GM12892 (cell line): ENCODE measurements around the gene TXNDC16.
"Not testable (repeated sequence)": the region's sequence is repeated elsewhere in the genome, so short reads cannot be mapped to it uniquely, and the experiment has no call there.

ENCODE experiments used
- DNase-seq: peaks from one replicate; pipeline ENCODE4 v3.0.0; 2011; ENCODE audit not compliant: insufficient read length
- FAIRE-seq: peaks from 2 replicates; lab custom pipeline; 2011; peaks lifted over from hg19 to GRCh38; lab: Jason Lieb, UNC
- POLR2A ChIP-seq: IDR thresholded peaks from 2 replicates; pipeline ENCODE4 v1.6.1; 2011; ENCODE audit warnings: low read depth, low read length, control low read depth
- POLR2AphosphoS5 ChIP-seq: IDR thresholded peaks from 2 replicates; pipeline ENCODE4 v1.6.1; 2011; ENCODE audit warnings: low read depth, low read length, control low read depth
- TAF1 ChIP-seq: IDR thresholded peaks from 2 replicates; pipeline ENCODE4 v1.6.1; 2011; ENCODE audit warnings: low read depth, mild to moderate bottlenecking, control low read depth, low read length, borderline replicate concordance

Gene TXNDC16

GRCh38 chr14:52522581-52523345 lies 29.5 kb downstream of the TXNDC16 start:
- FAIRE-seq, result no peak
- no peak for DNase-seq

GRCh38 chr14:52522033-52522432 lies 30.3 kb downstream of the TXNDC16 start:
- no peak for FAIRE-seq
- TF ChIP-seq POLR2AphosphoS5 (no peak), POLR2A (no peak), TAF1 (no peak)
- DNase-seq, result no peak

More at GRCh38 chr14:52522581-52523345, 29.5 kb downstream of the TXNDC16 start:
- TF ChIP-seq POLR2AphosphoS5 (no peak), TAF1 (no peak), POLR2A (no peak)

- TF ChIP-seq TAF1 (no peak), POLR2AphosphoS5 (no peak), POLR2A (no peak)
- FAIRE-seq (no peak), DNase-seq (no peak)
Measured at GRCh38 chr14:52514046-52514811, 38.1 kb downstream of the TXNDC16 start.

GRCh38 chr14:52513249-52513648 lies 39.1 kb downstream of the TXNDC16 start:
- DNase-seq (no peak), FAIRE-seq (no peak)
- TF ChIP-seq TAF1, result no peak
- TF ChIP-seq POLR2A, result no peak
- no peak for TF ChIP-seq POLR2AphosphoS5

- no peak for TF ChIP-seq POLR2AphosphoS5
- no peak for TF ChIP-seq TAF1
- no peak for TF ChIP-seq POLR2A
- FAIRE-seq, result no peak
- no peak for DNase-seq
Measured at GRCh38 chr14:52494444-52494843, 57.9 kb downstream of the TXNDC16 start.

- TF ChIP-seq POLR2A (no peak), POLR2AphosphoS5 (no peak), TAF1 (no peak)
- DNase-seq, result no peak
- FAIRE-seq, result no peak
Measured at GRCh38 chr14:52485350-52485960, 66.8 kb downstream of the TXNDC16 start.

- TF ChIP-seq POLR2A (no peak), POLR2AphosphoS5 (no peak), TAF1 (no peak)
- no peak for FAIRE-seq
- DNase-seq, result no peak
Measured at GRCh38 chr14:52481864-52482263, 70.4 kb downstream of the TXNDC16 start.

- FAIRE-seq (peak; percentile 56), DNase-seq (no peak)
- TF ChIP-seq POLR2A, result no peak
Measured at GRCh38 chr14:52473557-52473956, 78.7 kb downstream of the TXNDC16 start.

- DNase-seq (no peak), FAIRE-seq (no peak)
- no peak for TF ChIP-seq POLR2A
- TF ChIP-seq POLR2AphosphoS5, result no peak
- no peak for TF ChIP-seq TAF1
Measured at GRCh38 chr14:52472728-52473127, 79.6 kb downstream of the TXNDC16 start.

GRCh38 chr14:52472251-52472650 lies 80.1 kb downstream of the TXNDC16 start:
- not testable (repeated sequence) for DNase-seq, FAIRE-seq

- FAIRE-seq (peak; percentile 27), DNase-seq (no peak)
- TF ChIP-seq POLR2AphosphoS5 (no peak), POLR2A (no peak), TAF1 (no peak)
Measured at GRCh38 chr14:52467515-52468266, 84.6 kb downstream of the TXNDC16 start.

- DNase-seq, result no peak
- FAIRE-seq, result no peak
- TF ChIP-seq TAF1, result no peak
- no peak for TF ChIP-seq POLR2AphosphoS5
- no peak for TF ChIP-seq POLR2A
Measured at GRCh38 chr14:52464175-52464574, 88.1 kb downstream of the TXNDC16 start.
